SK-N-SH (cell line): ENCODE results near the gene GPC2. TPM values are rescaled to one million over a fixed set of nuclear protein-coding genes. Genes with fewer than 3 reads are reported as not detected.

ENCODE experiments used
- CTCF ChIA-PET: fragments of 300-600, 350-600 bp; formaldehyde crosslinking; extraction: SDS; loops from one replicate; lab custom pipeline; 2021; lab: Yijun Ruan, JAX
- POLR2A ChIA-PET: fragments of 350-600 bp; sonication (Branson Sonifier 250); formaldehyde crosslinking; extraction: SDS; loops from one replicate; lab custom pipeline; 2020; ENCODE audit warnings: antibody characterized with exemption, inconsistent platforms; lab: Yijun Ruan, JAX
- DNase-seq: peaks from one replicate; pipeline ENCODE4 v3.0.0; 2012
- H2AFZ ChIP-seq: fragments of 200-600 bp; sonication (generic); 2 replicates; pipeline ENCODE4 v1.8.1; 2016; ENCODE audit warnings: antibody characterized with exemption, mild to moderate bottlenecking, low read depth
- H3F3A ChIP-seq: fragments of 200-600 bp; sonication (generic); replicated peaks from 2 replicates; pipeline ENCODE3; 2016; ENCODE audit warnings: antibody characterized with exemption, mild to moderate bottlenecking; ENCODE audit not compliant: insufficient read depth
- H3K27ac ChIP-seq, 2 experiments: fragments of 200-500 bp in 1 of 2; fragments of 200-600 bp in 1 of 2; sonication (Bioruptor generic) in 1 of 2; sonication (generic), shearing (Covaris generic) in 1 of 2; 2 replicates each; pipeline versions ENCODE4 v1.5.1 to v1.6.1; 2014 to 2016; ENCODE audit warnings: low read depth in 2 of 2, inconsistent platforms in 1 of 2, low read length in 1 of 2, mild to moderate bottlenecking in 1 of 2, mixed read lengths in 1 of 2
- H3K27me3 ChIP-seq: fragments of 200-600 bp; sonication (generic), shearing (Covaris generic); 2 replicates; pipeline ENCODE4 v1.6.1; 2016; ENCODE audit warnings: mixed run types; ENCODE audit not compliant: insufficient read depth
- H3K36me3 ChIP-seq, 2 experiments: fragments of 200-500 bp in 1 of 2; fragments of 200-600 bp in 1 of 2; sonication (Bioruptor generic) in 1 of 2; sonication (generic) in 1 of 2; replicated peaks in 1 of 2; 2 replicates each; pipeline versions ENCODE3 to v1.5.1; 2014 to 2016; ENCODE audit warnings: low read length in 1 of 2, mild to moderate bottlenecking in 1 of 2; ENCODE audit not compliant: insufficient read depth in 2 of 2, control insufficient read depth in 1 of 2
- H3K4me1 ChIP-seq, 2 experiments: fragments of 200-500 bp in 1 of 2; fragments of 200-600 bp in 1 of 2; sonication (Bioruptor generic) in 1 of 2; sonication (generic), shearing (Covaris generic) in 1 of 2; 2 replicates each; pipeline versions ENCODE4 v1.5.1 to v1.6.1; 2014 to 2016; ENCODE audit warnings: low read depth in 1 of 2, low read length in 1 of 2, mixed run types in 1 of 2; ENCODE audit not compliant: insufficient read depth in 2 of 2, control insufficient read depth in 1 of 2
- H3K4me2 ChIP-seq: fragments of 200-600 bp; sonication (generic), shearing (Covaris generic); 2 replicates; pipeline ENCODE4 v1.6.1; 2017; ENCODE audit warnings: mixed run types
- H3K4me3 ChIP-seq, 2 experiments: fragments of 200-500 bp in 1 of 2; fragments of 200-600 bp in 1 of 2; sonication (Bioruptor generic) in 1 of 2; sonication (generic), shearing (Covaris generic) in 1 of 2; 2 replicates each; pipeline versions ENCODE4 v1.5.1 to v1.8.1; 2014 to 2016; ENCODE audit warnings: low read depth in 2 of 2, inconsistent platforms in 1 of 2, low read length in 1 of 2, mild to moderate bottlenecking in 1 of 2, mixed read lengths in 1 of 2, moderate library complexity in 1 of 2
- H3K79me2 ChIP-seq: fragments of 200-600 bp; sonication (generic); 2 replicates; pipeline ENCODE4 v1.8.1; 2017; ENCODE audit warnings: mild to moderate bottlenecking; ENCODE audit not compliant: insufficient read depth
- H3K9ac ChIP-seq: fragments of 200-600 bp; sonication (generic); 2 replicates; pipeline ENCODE4 v1.6.1; 2017; ENCODE audit warnings: mixed run types
- H3K9me2 ChIP-seq: fragments of 200-600 bp; sonication (generic); 2 replicates; pipeline ENCODE4 v1.6.1; 2017; ENCODE audit warnings: mixed run types
- H3K9me3 ChIP-seq: fragments of 200-600 bp; sonication (generic); 2 replicates; pipeline ENCODE4 v1.6.1; 2017; ENCODE audit warnings: mixed run types, mild to moderate bottlenecking, moderate library complexity
- H4K20me1 ChIP-seq: fragments of 200-600 bp; sonication (generic); 2 replicates; pipeline ENCODE4 v1.6.1; 2017; ENCODE audit warnings: mild to moderate bottlenecking, mixed run types; ENCODE audit not compliant: insufficient read depth
- EP300 ChIP-seq, 2 experiments: IDR thresholded peaks; 2 replicates each; pipeline versions ENCODE4 v1.4.0 to v1.6.1; 2012; ENCODE audit warnings: borderline replicate concordance in 1 of 2, low read depth in 1 of 2, low read length in 1 of 2
- EZH2phosphoT487 ChIP-seq: fragments of 200-600 bp; sonication (generic); IDR thresholded peaks from 2 replicates; pipeline ENCODE4 v1.6.1; 2017; ENCODE audit warnings: low read depth, mixed run types, mild to moderate bottlenecking, antibody characterized with exemption, moderate library complexity, borderline replicate concordance
- IRF3 ChIP-seq: fragments of 150-350 bp; IDR thresholded peaks from 2 replicates; pipeline ENCODE4 v1.6.1; 2016; ENCODE audit warnings: mild to moderate bottlenecking, low read depth, low read length
- MEF2A ChIP-seq: IDR thresholded peaks from 2 replicates; pipeline ENCODE4 v1.4.0; 2012; ENCODE audit warnings: low read depth, borderline replicate concordance
- NFIC ChIP-seq: IDR thresholded peaks from 2 replicates; pipeline ENCODE4 v1.4.0; 2012; ENCODE audit warnings: borderline replicate concordance
- NRF1 ChIP-seq: IDR thresholded peaks from 2 replicates; pipeline ENCODE4 v1.6.1; 2012; ENCODE audit warnings: low read depth, mild to moderate bottlenecking, low read length
- RAD21 ChIP-seq: IDR thresholded peaks from 2 replicates; pipeline ENCODE4 v1.6.1; 2012; ENCODE audit warnings: mild to moderate bottlenecking, low read length
- RFX5 ChIP-seq: IDR thresholded peaks from 2 replicates; pipeline ENCODE4 v1.6.1; 2012; ENCODE audit warnings: mild to moderate bottlenecking, improper control_type of control experiment, low read length
- RXRA ChIP-seq: IDR thresholded peaks from 2 replicates; pipeline ENCODE4 v1.4.0; 2012; ENCODE audit warnings: low read depth, mild to moderate bottlenecking, borderline replicate concordance
- SMC3 ChIP-seq: IDR thresholded peaks from 2 replicates; pipeline ENCODE4 v1.6.1; 2012; ENCODE audit warnings: low read depth, low read length, improper control_type of control experiment
- TCF12 ChIP-seq: IDR thresholded peaks from 2 replicates; pipeline ENCODE4 v1.4.0; 2012
- TEAD4 ChIP-seq: IDR thresholded peaks from 2 replicates; pipeline ENCODE4 v1.4.0; 2012; ENCODE audit warnings: mild to moderate bottlenecking, borderline replicate concordance; ENCODE audit not compliant: insufficient read depth
- WGBS: methylation state at CpG from one replicate; pipeline ENCODE4 v1.1.6; 2017; ENCODE audit warnings: low lambda C conversion rate; 5-methylcytosine and 5-hydroxymethylcytosine counted together
- polyA plus RNA-seq, 3 experiments: library from polyadenylated mRNA; depleted of rRNA; stranded (reverse); fragments of >200 nt; gene quantifications; 2 replicates each; pipeline ENCODE4 v1.2.3, GENCODE V29; 2012
- TF ChIP-seq, protein P1 (sequence below): IDR thresholded peaks from 2 replicates; pipeline ENCODE4 v1.4.0; 2012; ENCODE audit warnings: low read depth
- TF ChIP-seq, protein P2 (sequence below): IDR thresholded peaks from 2 replicates; pipeline ENCODE4 v1.4.0; 2012; ENCODE audit warnings: low read depth, borderline replicate concordance

The GPC2 gene
- polyA plus RNA-seq, 1 of the 3 experiments (the other 2 are of a cell fraction): 12.9 TPM

GRCh38 chr7:100222445-100223132, 45.4 kb upstream of the GPC2 start:
- 95% methylated on average over 12 of the region's 13 CpGs for WGBS
- CTCF ChIA-PET: interaction anchor here (0.8 to 15.9 kb wide), 4 partner anchors 20 to 92 kb away, joined by 3 to 262 read pairs (median 4); no protein-coding TSS in a partner anchor

DNA sequence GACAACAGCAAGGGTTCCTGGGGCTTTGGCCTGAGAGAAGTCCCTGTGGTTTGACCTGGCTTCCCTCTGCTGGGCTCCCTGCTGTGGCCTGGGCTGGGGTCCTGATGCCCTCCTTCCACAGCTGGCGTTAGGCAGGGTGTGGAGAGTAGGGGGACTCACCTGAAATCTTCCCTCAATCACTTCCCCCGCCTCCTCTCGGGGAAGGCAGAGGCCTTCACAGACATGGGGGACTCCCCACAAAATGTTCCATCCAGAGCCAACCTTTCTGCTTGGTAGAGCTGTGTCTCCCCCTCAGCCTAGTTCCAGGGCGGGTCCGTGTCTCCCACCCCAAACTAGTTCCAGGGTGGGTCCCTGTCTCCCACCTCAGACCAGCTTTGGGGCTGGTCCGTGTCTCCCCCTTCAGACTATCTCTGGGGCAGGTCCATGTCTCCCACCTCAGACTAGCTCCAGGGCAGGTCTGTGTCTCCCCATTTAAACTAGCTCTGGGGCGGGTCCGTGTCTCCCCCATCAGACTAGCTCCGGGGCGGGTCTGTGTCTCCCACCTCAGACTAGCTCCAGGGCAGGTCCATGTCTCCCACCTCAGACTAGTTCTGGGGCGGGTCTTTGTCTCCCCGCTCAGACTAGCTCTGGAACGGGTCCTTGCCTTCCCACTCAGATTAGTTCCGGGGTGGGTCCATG, 44.7 kb upstream of the GPC2 start:
- Histone ChIP-seq H3K4me3 (no peak overlapping the region), H3K27ac (no peak overlapping the region), H3K9me2 (no peaks in the 10 kb centered on the region), H3K36me3 (peaks cover 0 to 7% of the 10 kb centered on the region in 2 experiments), H3F3A (peaks cover 6% of the 10 kb centered on the region), H2AFZ (no peak overlapping the region), H4K20me1 (no peaks in the 10 kb centered on the region), H3K4me1 (no peaks in the 10 kb centered on the region; a peak in 1 of 4 replicates), H3K4me2 (no peak overlapping the region), H3K79me2 (no peaks in the 10 kb centered on the region), H3K9me3 (no peaks in the 10 kb centered on the region), H3K9ac (no peak overlapping the region), H3K27me3 (no peaks in the 10 kb centered on the region)
- CTCF ChIA-PET: interaction anchor here (1.1 to 15.9 kb wide), 2 partner anchors 19 to 88 kb away, joined by 4 to 262 read pairs; no protein-coding TSS in a partner anchor
- POLR2A ChIA-PET: interaction anchor here (0.6 kb wide), 1 partner anchor 45 kb away, joined by 3 read pairs; no protein-coding TSS in a partner anchor
- TF ChIP-seq TCF12: no peak
- no peak for DNase-seq
- WGBS: 90% methylated on average over 13 of the region's 14 CpGs

More at GRCh38 chr7:100222445-100223132, 45.4 kb upstream of the GPC2 start:
- Histone ChIP-seq H2AFZ (no peak overlapping the region), H3K9ac (no peak overlapping the region), H3K27me3 (no peaks in the 10 kb centered on the region), H3K27ac (no peak overlapping the region), H3K4me1 (no peaks in the 10 kb centered on the region; a peak in 1 of 4 replicates), H3K4me2 (no peak overlapping the region), H3K79me2 (no peaks in the 10 kb centered on the region), H3K9me2 (no peaks in the 10 kb centered on the region), H3F3A (peaks cover 6% of the 10 kb centered on the region), H3K36me3 (peaks cover 0 to 7% of the 10 kb centered on the region in 2 experiments), H3K9me3 (no peaks in the 10 kb centered on the region), H4K20me1 (no peaks in the 10 kb centered on the region), H3K4me3 (no peak overlapping the region)
- DNase-seq: no peak
- TF ChIP-seq NRF1 (no peak), RAD21 (no peak), EP300 (IDR thresholded peaks at IDR 0.05; ENCODE audit: borderline replicate concordance in 1 of 2, low read depth in 1 of 2, low read length in 1 of 2) (no peak), MEF2A (no peak)
- POLR2A ChIA-PET: no interaction called here

DNA sequence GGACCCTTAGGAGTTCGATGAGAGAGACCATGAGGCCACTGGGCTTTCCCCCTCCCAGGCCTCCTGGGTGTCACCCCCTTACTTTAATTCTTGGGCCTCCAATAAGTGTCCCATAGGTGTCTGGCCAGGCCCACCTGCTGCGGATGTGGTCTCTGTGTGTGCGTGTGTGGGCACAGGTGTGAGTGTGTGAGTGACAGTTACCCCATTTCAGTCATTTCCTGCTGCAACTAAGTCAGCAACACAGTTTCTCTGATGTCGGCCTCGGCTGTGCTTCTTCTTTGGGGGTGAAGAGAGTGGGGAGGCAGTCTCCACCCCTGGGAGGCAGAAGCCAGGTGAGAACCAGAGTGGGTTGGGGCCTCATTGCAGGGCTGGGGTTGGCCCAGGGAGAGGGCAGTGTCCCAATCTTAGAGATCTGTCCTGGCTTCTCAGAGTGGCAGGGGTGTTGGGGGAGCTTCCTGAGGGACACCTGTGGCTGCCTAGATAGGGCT, 44.1 kb upstream of the GPC2 start:
- ChIA-PET POLR2A (no interaction called here), CTCF (interaction anchor here (1.1 to 15.9 kb wide), 3 partner anchors 62 to 98 kb away, joined by 3 to 262 read pairs (median 3); no protein-coding TSS in a partner anchor)

More for the DNA sequence above, 44.1 kb upstream of the GPC2 start:
- Histone ChIP-seq H2AFZ (no peak overlapping the region), H3K9me3 (no peaks in the 10 kb centered on the region), H3K4me2 (no peak overlapping the region), H3K79me2 (no peaks in the 10 kb centered on the region), H3K9ac (no peak overlapping the region), H3F3A (peaks cover 6% of the 10 kb centered on the region), H4K20me1 (no peaks in the 10 kb centered on the region), H3K27me3 (no peaks in the 10 kb centered on the region), H3K4me3 (no peak overlapping the region), H3K9me2 (no peaks in the 10 kb centered on the region), H3K36me3 (peaks cover 0 to 7% of the 10 kb centered on the region in 2 experiments), H3K27ac (no peak overlapping the region), H3K4me1 (no peaks in the 10 kb centered on the region; a peak in 1 of 4 replicates)
- TF ChIP-seq IRF3 (no peak), EZH2phosphoT487 (no peak), TCF12 (no peak), SMC3 (no peak), NFIC (no peak), TEAD4 (no peak), RXRA (no peak), RAD21 (no peak), RFX5 (no peak), EP300 (IDR thresholded peaks at IDR 0.05; ENCODE audit: borderline replicate concordance in 1 of 2, low read depth in 1 of 2, low read length in 1 of 2) (no peak)
- TF ChIP-seq, protein P1, sequence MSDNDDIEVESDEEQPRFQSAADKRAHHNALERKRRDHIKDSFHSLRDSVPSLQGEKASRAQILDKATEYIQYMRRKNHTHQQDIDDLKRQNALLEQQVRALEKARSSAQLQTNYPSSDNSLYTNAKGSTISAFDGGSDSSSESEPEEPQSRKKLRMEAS: no peak
- TF ChIP-seq, protein P2, sequence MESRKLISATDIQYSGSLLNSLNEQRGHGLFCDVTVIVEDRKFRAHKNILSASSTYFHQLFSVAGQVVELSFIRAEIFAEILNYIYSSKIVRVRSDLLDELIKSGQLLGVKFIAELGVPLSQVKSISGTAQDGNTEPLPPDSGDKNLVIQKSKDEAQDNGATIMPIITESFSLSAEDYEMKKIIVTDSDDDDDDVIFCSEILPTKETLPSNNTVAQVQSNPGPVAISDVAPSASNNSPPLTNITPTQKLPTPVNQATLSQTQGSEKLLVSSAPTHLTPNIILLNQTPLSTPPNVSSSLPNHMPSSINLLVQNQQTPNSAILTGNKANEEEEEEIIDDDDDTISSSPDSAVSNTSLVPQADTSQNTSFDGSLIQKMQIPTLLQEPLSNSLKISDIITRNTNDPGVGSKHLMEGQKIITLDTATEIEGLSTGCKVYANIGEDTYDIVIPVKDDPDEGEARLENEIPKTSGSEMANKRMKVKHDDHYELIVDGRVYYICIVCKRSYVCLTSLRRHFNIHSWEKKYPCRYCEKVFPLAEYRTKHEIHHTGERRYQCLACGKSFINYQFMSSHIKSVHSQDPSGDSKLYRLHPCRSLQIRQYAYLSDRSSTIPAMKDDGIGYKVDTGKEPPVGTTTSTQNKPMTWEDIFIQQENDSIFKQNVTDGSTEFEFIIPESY: no peak
- WGBS: 85% methylated on average over 5 of the region's 5 CpGs
- DNase-seq: no peak
